H1 (cell line): ENCODE data around the gene SOX2. TPM values are rescaled to one million over a fixed set of nuclear protein-coding genes. Genes with fewer than 3 reads are reported as not detected.

Experiments used
- ASH2L ChIP-seq: fragments of 200-600, 300-600 bp; sonication (generic); IDR thresholded peaks from one replicate; pipeline ENCODE4 v1.7.1; 2017; ENCODE audit warnings: low read length
- BACH1 ChIP-seq: IDR thresholded peaks from 2 replicates; pipeline ENCODE4 v1.6.1; 2012; ENCODE audit warnings: low read length, improper control_type of control experiment
- CEBPB ChIP-seq: IDR thresholded peaks from 2 replicates; pipeline ENCODE4 v1.6.1; 2012; ENCODE audit warnings: low read depth, low read length
- CHD1 ChIP-seq: IDR thresholded peaks from 2 replicates; pipeline ENCODE4 v1.6.1; 2012; ENCODE audit warnings: low read depth, low read length, improper control_type of control experiment
- CHD7 ChIP-seq: fragments of 300-600 bp; sonication (generic); IDR thresholded peaks from 2 replicates; pipeline ENCODE4 v1.7.1; 2012; ENCODE audit warnings: low read length, moderate library complexity, mild to moderate bottlenecking, inconsistent platforms; ENCODE audit not compliant: insufficient replicate concordance
- RFX5 ChIP-seq: IDR thresholded peaks from 2 replicates; pipeline ENCODE4 v1.6.1; 2011; ENCODE audit warnings: low read depth, low read length, improper control_type of control experiment, borderline replicate concordance
- SUZ12 ChIP-seq: fragments of 200-600 bp; sonication (generic); IDR thresholded peaks from 2 replicates; pipeline ENCODE4 v1.6.1; 2012; ENCODE audit warnings: mild to moderate bottlenecking, inconsistent platforms, low read length, moderate library complexity, mixed read lengths
- polyA plus RNA-seq, 7 experiments: library from polyadenylated mRNA; depleted of rRNA in 3 of 7; stranded (reverse) in 5 of 7; unstranded in 2 of 7; fragments of >200 nt in 5 of 7; fragments of 200-250 nt in 2 of 7; gene quantifications; 1 replicate in 5 of 7; 2 replicates in 1 of 7; 4 replicates in 1 of 7; pipeline versions ENCODE4 v1.2.1 to v1.2.3, GENCODE V29; 2011 to 2013; ENCODE audit warnings: missing spikeins in 2 of 7, mixed read lengths in 2 of 7
- total RNA-seq: library from RNA; stranded (reverse); fragmentation: NEBNext Ultra II Directional; extraction: Animal tissue kit (Norgen Biotek cat#: 25700); gene quantifications from 2 replicates; pipeline ENCODE4 v1.2.1, GENCODE V29; 2021

The SOX2 gene
- total and polyA plus RNA-seq, 2 of the 8 experiments (the other 6 are each of a cell fraction or from before 2014, with no cell fraction given) = 149 to 247 TPM

- TF ChIP-seq CHD7 = peak; percentile 46
- no peak for TF ChIP-seq BACH1
- TF ChIP-seq SUZ12 = no peak
- TF ChIP-seq CHD1 = no peak
- TF ChIP-seq RFX5 = no peak
- peak; percentile 53 for TF ChIP-seq ASH2L
- TF ChIP-seq CEBPB = no peak
Measured at GRCh38 chr3:181730934-181731333, 19.2 kb downstream of the SOX2 start (continued).
